Liver (tissue), 9 donors: ENCODE results near the gene SH3PXD2A. TPM values are rescaled to one million over a fixed set of nuclear protein-coding genes. Genes with fewer than 3 reads are reported as not detected.

Experiments used
- DNase-seq: peaks from one replicate; pipeline ENCODE4 v3.0.0-alpha.2; 2017; ENCODE audit warnings: low spot score
- H3K27ac ChIP-seq, 2 donors: one replicate each; pipeline ENCODE4 v1.7.0; 2013; ENCODE audit warnings: inconsistent platforms in 2 of 2, low read length in 2 of 2, control low read depth in 1 of 2, low read depth in 1 of 2, mild to moderate bottlenecking in 1 of 2
- H3K27me3 ChIP-seq, 4 donors: one replicate each; pipeline versions ENCODE4 v1.6.1 to v1.7.0; 2013; ENCODE audit warnings: low read length in 3 of 4, inconsistent platforms in 1 of 4, mild to moderate bottlenecking in 1 of 4, moderate library complexity in 1 of 4; ENCODE audit not compliant: control insufficient read depth in 4 of 4, insufficient read depth in 4 of 4
- H3K36me3 ChIP-seq, 4 donors: one replicate each; pipeline versions ENCODE4 v1.6.1 to v1.7.0; 2013; ENCODE audit warnings: low read length in 3 of 4, mild to moderate bottlenecking in 3 of 4, low read depth in 1 of 4, moderate library complexity in 1 of 4; ENCODE audit not compliant: control insufficient read depth in 4 of 4, insufficient read depth in 3 of 4
- H3K4me1 ChIP-seq, 4 donors: one replicate each; pipeline versions ENCODE4 v1.6.1 to v1.7.0; 2013; ENCODE audit warnings: low read length in 3 of 4, mild to moderate bottlenecking in 3 of 4, moderate library complexity in 1 of 4; ENCODE audit not compliant: control insufficient read depth in 4 of 4, insufficient read depth in 4 of 4
- H3K4me3 ChIP-seq, 3 donors: one replicate each; pipeline versions ENCODE4 v1.6.1 to v1.7.0; 2013; ENCODE audit warnings: low read length in 3 of 3, control low read depth in 1 of 3, low read depth in 1 of 3, mild to moderate bottlenecking in 1 of 3
- H3K9ac ChIP-seq, 2 donors: one replicate each; pipeline ENCODE4 v1.7.0; 2013; ENCODE audit warnings: low read length in 2 of 2, mild to moderate bottlenecking in 2 of 2, moderate library complexity in 2 of 2, control low read depth in 1 of 2, low read depth in 1 of 2
- H3K9me3 ChIP-seq, 4 donors: one replicate each; pipeline versions ENCODE4 v1.6.1 to v1.7.0; 2013; ENCODE audit warnings: low read length in 3 of 4; ENCODE audit not compliant: control insufficient read depth in 4 of 4
- ATF3 ChIP-seq: IDR thresholded peaks from 2 replicates; pipeline ENCODE4 v1.6.1; 2016; ENCODE audit warnings: antibody characterized with exemption
- EGR1 ChIP-seq, 2 donors: IDR thresholded peaks; 2 replicates each; pipeline ENCODE4 v1.6.1; 2016 to 2018; ENCODE audit warnings: antibody characterized with exemption in 2 of 2, low read depth in 2 of 2
- FOXA1 ChIP-seq: IDR thresholded peaks from 2 replicates; pipeline ENCODE4 v1.6.1; 2016; ENCODE audit warnings: antibody characterized with exemption
- FOXA2 ChIP-seq: IDR thresholded peaks from 2 replicates; pipeline ENCODE4 v1.6.1; 2016; ENCODE audit warnings: antibody characterized with exemption
- GABPA ChIP-seq, 2 donors: IDR thresholded peaks in 1 of 2; conservative IDR thresholded peaks in 1 of 2; 2 replicates each; pipeline ENCODE4 v1.6.1; 2016; ENCODE audit warnings: antibody characterized with exemption in 2 of 2, mild to moderate bottlenecking in 1 of 2, moderate library complexity in 1 of 2
- HNF4A ChIP-seq, 2 donors: conservative IDR thresholded peaks; 2 replicates each; pipeline ENCODE4 v1.6.1; 2016; ENCODE audit warnings: antibody characterized with exemption in 2 of 2, mild to moderate bottlenecking in 2 of 2
- HNF4G ChIP-seq: IDR thresholded peaks from 2 replicates; pipeline ENCODE4 v1.6.1; 2016; ENCODE audit warnings: antibody characterized with exemption
- JUND ChIP-seq, 2 donors: IDR thresholded peaks; 2 replicates each; pipeline ENCODE4 v1.6.1; 2016; ENCODE audit warnings: antibody characterized with exemption in 2 of 2
- NR2F2 ChIP-seq: IDR thresholded peaks from 2 replicates; pipeline ENCODE4 v1.6.1; 2016; ENCODE audit warnings: antibody characterized with exemption
- RAD21 ChIP-seq, 2 donors: IDR thresholded peaks; 2 replicates each; pipeline ENCODE4 v1.6.1; 2016; ENCODE audit warnings: antibody characterized with exemption in 2 of 2, mild to moderate bottlenecking in 2 of 2
- REST ChIP-seq: IDR thresholded peaks from 2 replicates; pipeline ENCODE4 v1.6.1; 2016; ENCODE audit warnings: antibody characterized with exemption, mild to moderate bottlenecking
- RXRA ChIP-seq, 2 donors: IDR thresholded peaks; 2 replicates each; pipeline ENCODE4 v1.6.1; 2017 to 2018; ENCODE audit warnings: antibody characterized with exemption in 2 of 2, mild to moderate bottlenecking in 1 of 2
- SP1 ChIP-seq: IDR thresholded peaks from 2 replicates; pipeline ENCODE4 v1.6.1; 2018; ENCODE audit warnings: antibody characterized with exemption, mild to moderate bottlenecking
- TAF1 ChIP-seq: conservative IDR thresholded peaks from 2 replicates; pipeline ENCODE4 v1.6.1; 2016; ENCODE audit warnings: antibody characterized with exemption, mild to moderate bottlenecking
- YY1 ChIP-seq: IDR thresholded peaks from 2 replicates; pipeline ENCODE4 v1.6.1; 2016; ENCODE audit warnings: antibody characterized with exemption, mild to moderate bottlenecking
- WGBS: extraction: QIAGEN DNeasy Blood & Tissue Kit; methylation state at CpG from one replicate; pipeline ENCODE4 v1.1.7; 2013; 5-methylcytosine and 5-hydroxymethylcytosine counted together
- polyA plus RNA-seq, 2 donors: library from polyadenylated mRNA; stranded (reverse) in 1 of 2; unstranded in 1 of 2; fragments of 200-250 nt in 1 of 2; fragments of >200 nt in 1 of 2; fragmentation: Nextera tagmentation in 1 of 2; extraction: Ambion mirVana in 1 of 2; gene quantifications; one replicate each; pipeline versions ENCODE4 v1.2.1 to v1.2.3, GENCODE V29; 2013 to 2015
- total RNA-seq, 2 donors: library from RNA; depleted of rRNA; stranded (reverse); fragments of >200 nt; gene quantifications; one replicate each; pipeline ENCODE4 v1.2.3, GENCODE V29; 2014
- TF ChIP-seq, protein P1 (sequence below): fragments of 150-350 bp; IDR thresholded peaks from 2 replicates; pipeline ENCODE4 v1.5.1; 2017; ENCODE audit warnings: improper control_type of control experiment, low read depth, low read length; ENCODE audit not compliant: missing input control
- TF ChIP-seq, protein P2 (sequence below): IDR thresholded peaks from 2 replicates; pipeline ENCODE4 v1.6.1; 2016; ENCODE audit warnings: antibody characterized with exemption
- TF ChIP-seq, protein P3 (sequence below): IDR thresholded peaks from 2 replicates; pipeline ENCODE4 v1.6.1; 2016; ENCODE audit warnings: antibody characterized with exemption
- donor health status: healthy.
- donor health status: healthy.
- donor health status: healthy.
- donor health status: healthy.
- donor health status: healthy.

Gene SH3PXD2A
- total and polyA plus RNA-seq, 4 donors = 0.82 to 5.5 (median 3.9) TPM

DNA sequence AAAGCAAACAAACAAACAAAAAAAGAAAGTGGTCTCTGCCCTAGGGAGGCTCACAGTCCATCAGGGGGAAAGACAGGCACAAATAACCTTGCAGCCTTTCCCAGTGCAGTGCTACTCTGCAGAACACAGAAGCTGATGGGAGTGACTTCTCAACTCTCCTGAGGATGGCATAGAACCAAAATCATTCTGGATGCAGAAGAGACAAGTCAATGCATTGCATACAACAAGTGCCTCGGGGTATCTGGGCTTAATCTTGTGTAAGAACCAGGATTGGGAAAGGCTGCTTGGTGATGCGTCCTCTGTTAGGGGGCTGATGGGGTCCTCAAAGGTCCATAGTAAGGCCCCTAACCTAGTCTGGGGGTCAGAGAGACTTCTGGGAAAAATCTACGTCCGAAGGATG lies 293.0 kb downstream of the SH3PXD2A start:
- no peak overlapping the region for H3K27ac ChIP-seq
- no peaks in the 10 kb centered on the region for H3K27me3 ChIP-seq
- no peaks in the 10 kb centered on the region for H3K36me3 ChIP-seq
- no peak overlapping the region for H3K9ac ChIP-seq
- no peak for DNase-seq
- no peak overlapping the region for H3K4me3 ChIP-seq
- H3K9me3 ChIP-seq = no peaks in the 10 kb centered on the region
- 87% methylated on average over 4 of the region's 4 CpGs for WGBS
- TF ChIP-seq, protein P1, sequence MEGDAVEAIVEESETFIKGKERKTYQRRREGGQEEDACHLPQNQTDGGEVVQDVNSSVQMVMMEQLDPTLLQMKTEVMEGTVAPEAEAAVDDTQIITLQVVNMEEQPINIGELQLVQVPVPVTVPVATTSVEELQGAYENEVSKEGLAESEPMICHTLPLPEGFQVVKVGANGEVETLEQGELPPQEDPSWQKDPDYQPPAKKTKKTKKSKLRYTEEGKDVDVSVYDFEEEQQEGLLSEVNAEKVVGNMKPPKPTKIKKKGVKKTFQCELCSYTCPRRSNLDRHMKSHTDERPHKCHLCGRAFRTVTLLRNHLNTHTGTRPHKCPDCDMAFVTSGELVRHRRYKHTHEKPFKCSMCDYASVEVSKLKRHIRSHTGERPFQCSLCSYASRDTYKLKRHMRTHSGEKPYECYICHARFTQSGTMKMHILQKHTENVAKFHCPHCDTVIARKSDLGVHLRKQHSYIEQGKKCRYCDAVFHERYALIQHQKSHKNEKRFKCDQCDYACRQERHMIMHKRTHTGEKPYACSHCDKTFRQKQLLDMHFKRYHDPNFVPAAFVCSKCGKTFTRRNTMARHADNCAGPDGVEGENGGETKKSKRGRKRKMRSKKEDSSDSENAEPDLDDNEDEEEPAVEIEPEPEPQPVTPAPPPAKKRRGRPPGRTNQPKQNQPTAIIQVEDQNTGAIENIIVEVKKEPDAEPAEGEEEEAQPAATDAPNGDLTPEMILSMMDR = no peak
- no peak for TF ChIP-seq FOXA1
- no peak for TF ChIP-seq TAF1
- TF ChIP-seq NR2F2 = no peak
- TF ChIP-seq GABPA (IDR thresholded peaks at IDR 0.05 in 1 of 2, conservative IDR thresholded peaks at IDR 0.05 in 1 of 2) = no peak
- TF ChIP-seq RXRA (IDR thresholded peaks at IDR 0.05) = no peak
- no peak for TF ChIP-seq JUND (IDR thresholded peaks at IDR 0.05)
- TF ChIP-seq YY1 = no peak
- TF ChIP-seq ATF3 = no peak
- TF ChIP-seq, protein P2, sequence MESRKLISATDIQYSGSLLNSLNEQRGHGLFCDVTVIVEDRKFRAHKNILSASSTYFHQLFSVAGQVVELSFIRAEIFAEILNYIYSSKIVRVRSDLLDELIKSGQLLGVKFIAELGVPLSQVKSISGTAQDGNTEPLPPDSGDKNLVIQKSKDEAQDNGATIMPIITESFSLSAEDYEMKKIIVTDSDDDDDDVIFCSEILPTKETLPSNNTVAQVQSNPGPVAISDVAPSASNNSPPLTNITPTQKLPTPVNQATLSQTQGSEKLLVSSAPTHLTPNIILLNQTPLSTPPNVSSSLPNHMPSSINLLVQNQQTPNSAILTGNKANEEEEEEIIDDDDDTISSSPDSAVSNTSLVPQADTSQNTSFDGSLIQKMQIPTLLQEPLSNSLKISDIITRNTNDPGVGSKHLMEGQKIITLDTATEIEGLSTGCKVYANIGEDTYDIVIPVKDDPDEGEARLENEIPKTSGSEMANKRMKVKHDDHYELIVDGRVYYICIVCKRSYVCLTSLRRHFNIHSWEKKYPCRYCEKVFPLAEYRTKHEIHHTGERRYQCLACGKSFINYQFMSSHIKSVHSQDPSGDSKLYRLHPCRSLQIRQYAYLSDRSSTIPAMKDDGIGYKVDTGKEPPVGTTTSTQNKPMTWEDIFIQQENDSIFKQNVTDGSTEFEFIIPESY = no peak
- TF ChIP-seq SP1 = no peak
- TF ChIP-seq HNF4A (conservative IDR thresholded peaks at IDR 0.05) = no peak
- TF ChIP-seq REST = no peak
- TF ChIP-seq RAD21 (IDR thresholded peaks at IDR 0.05) = no peak
- no peak for TF ChIP-seq FOXA2
- no peak for TF ChIP-seq EGR1 (IDR thresholded peaks at IDR 0.05; ENCODE audit: low read depth in 2 of 2)
- no peak for TF ChIP-seq HNF4G
- TF ChIP-seq, protein P3, sequence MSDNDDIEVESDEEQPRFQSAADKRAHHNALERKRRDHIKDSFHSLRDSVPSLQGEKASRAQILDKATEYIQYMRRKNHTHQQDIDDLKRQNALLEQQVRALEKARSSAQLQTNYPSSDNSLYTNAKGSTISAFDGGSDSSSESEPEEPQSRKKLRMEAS = no peak
- H3K4me1 ChIP-seq = peaks cover 0 to 9% (median 3%) of the 10 kb centered on the region in 4 donors
